Measurements from ENCODE around the gene KAT7.

GRCh38 chr17:49814781-49815529 lies 26.5 kb downstream of the KAT7 start:
- TF ChIP-seq CTCF (IDR thresholded peaks at IDR 0.05 in 4 of 5, conservative IDR thresholded peaks at IDR 0.05 in 1 of 5) = no peak
- TF ChIP-seq POLR2A (IDR thresholded peaks at IDR 0.05) = no peak

All from gastrocnemius medialis (tissue), 4 donors.